Fibroblast of gingiva (primary cell): Measurements from ENCODE around the gene PDGFRB.

Experiments
- DNase-seq: peaks from one replicate; pipeline ENCODE4 v3.0.0-alpha.2; 2011; ENCODE audit warnings: low read depth

PDGFRB gene

GRCh38 chr5:150065886-150066285, 89.8 kb downstream of the PDGFRB start:
- DNase-seq: no peak

- DNase-seq: no peak
These were observed 90.3 kb downstream of the PDGFRB start for GRCh38 chr5:150065346-150065745.

GRCh38 chr5:150064681-150065220, 90.9 kb downstream of the PDGFRB start:
- DNase-seq: no peak
